WTC11 (cell line): ENCODE data around the gene EIF4E1B. TPM values are rescaled to one million over a fixed set of nuclear protein-coding genes. Genes with fewer than 3 reads are reported as not detected.

Source experiments
- ATAC-seq: fragments of 200-7000 bp; cut with Tn5 transposase; 2 replicates; pipeline ENCODE4 v1.10.0; 2021; ENCODE audit warnings: mild to moderate bottlenecking, moderate library complexity
- CTCF ChIA-PET: fragments of 300-600 bp; sonication (Branson Sonifier 250); formaldehyde crosslinking; loops from one replicate; lab custom pipeline; 2021; ENCODE audit warnings: antibody characterized with exemption; lab: Charles Lee
- POLR2A ChIA-PET: fragments of 350-600 bp; sonication (Branson Sonifier 250); formaldehyde crosslinking; loops from one replicate; lab custom pipeline; 2021; ENCODE audit warnings: antibody characterized with exemption; lab: Charles Lee
- DNase-seq: peaks from one replicate; pipeline ENCODE4 v3.0.0; 2021; ENCODE audit warnings: low spot score
- H3K27ac Mint-ChIP-seq: 2 replicates; pipeline ENCODE4 v1.8.0; 2021; ENCODE audit warnings: mixed read lengths
- H3K27me3 Mint-ChIP-seq: 2 replicates; pipeline ENCODE4 v1.8.0; 2021; ENCODE audit warnings: low read depth, mild to moderate bottlenecking, moderate library complexity, mixed read lengths
- H3K36me3 Mint-ChIP-seq: 2 replicates; pipeline ENCODE4 v1.8.0; 2021; ENCODE audit warnings: mixed read lengths
- H3K4me1 Mint-ChIP-seq: 2 replicates; pipeline ENCODE4 v1.8.0; 2022; ENCODE audit warnings: mixed read lengths
- H3K4me3 Mint-ChIP-seq: 2 replicates; pipeline ENCODE4 v1.8.0; 2021; ENCODE audit warnings: mild to moderate bottlenecking, moderate library complexity, mixed read lengths
- H3K9me3 Mint-ChIP-seq: 2 replicates; pipeline ENCODE4 v1.8.0; 2021; ENCODE audit warnings: mixed read lengths
- CBFB ChIP-seq: sonication (generic); formaldehyde crosslinking; IDR thresholded peaks from 2 replicates; pipeline ENCODE4 v1.8.1; 2022; ENCODE audit warnings: mild to moderate bottlenecking, low read depth, missing genetic modification reagents
- ETV6 ChIP-seq: sonication (generic); formaldehyde crosslinking; IDR thresholded peaks from 2 replicates; pipeline ENCODE4 v1.8.1; 2022; ENCODE audit warnings: mild to moderate bottlenecking, missing genetic modification reagents
- FOXP1 ChIP-seq: sonication (generic); formaldehyde crosslinking; IDR thresholded peaks from 2 replicates; pipeline ENCODE4 v1.8.0; 2022; ENCODE audit warnings: missing genetic modification reagents, mild to moderate bottlenecking, moderate library complexity, borderline replicate concordance
- GABPB1 ChIP-seq: sonication (generic); formaldehyde crosslinking; IDR thresholded peaks from 2 replicates; pipeline ENCODE4 v1.8.1; 2023; ENCODE audit warnings: mild to moderate bottlenecking, missing genetic modification reagents
- GTF2I ChIP-seq: fragments of 250-450 bp; sonication (Bioruptor Pico); conservative IDR thresholded peaks from 2 replicates; pipeline ENCODE4 v1.4.0; 2021; ENCODE audit warnings: mild to moderate bottlenecking
- JUN ChIP-seq: sonication (generic); formaldehyde crosslinking; IDR thresholded peaks from 2 replicates; pipeline ENCODE4 v1.8.0; 2023; ENCODE audit warnings: mild to moderate bottlenecking, missing genetic modification reagents
- MXD4 ChIP-seq: fragments of 250-450 bp; sonication (Bioruptor Pico); IDR thresholded peaks from 2 replicates; pipeline ENCODE4 v1.8.0; 2021; ENCODE audit warnings: mild to moderate bottlenecking, moderate library complexity, borderline replicate concordance
- MYBL2 ChIP-seq: sonication (generic); formaldehyde crosslinking; IDR thresholded peaks from 2 replicates; pipeline ENCODE4 v1.8.1; 2023; ENCODE audit warnings: mild to moderate bottlenecking, moderate library complexity, missing genetic modification reagents
- OVOL2 ChIP-seq: fragments of 250-450 bp; sonication (Bioruptor Pico); IDR thresholded peaks from 2 replicates; pipeline ENCODE4 v1.9.0; 2021; ENCODE audit warnings: mild to moderate bottlenecking, borderline replicate concordance
- PRRX2 ChIP-seq: fragments of 250-450 bp; sonication (Bioruptor Pico); IDR thresholded peaks from 2 replicates; pipeline ENCODE4 v1.8.0; 2021; ENCODE audit warnings: mild to moderate bottlenecking
- RELA ChIP-seq: sonication (generic); formaldehyde crosslinking; IDR thresholded peaks from 2 replicates; pipeline ENCODE4 v1.8.1; 2022; ENCODE audit warnings: missing genetic modification reagents, mild to moderate bottlenecking, borderline replicate concordance
- ZBTB21 ChIP-seq: sonication (generic); formaldehyde crosslinking; IDR thresholded peaks from 2 replicates; pipeline ENCODE4 v1.8.1; 2023; ENCODE audit warnings: mild to moderate bottlenecking, missing genetic modification reagents, borderline replicate concordance
- ZNF121 ChIP-seq: sonication (generic); formaldehyde crosslinking; IDR thresholded peaks from 2 replicates; pipeline ENCODE4 v1.8.0; 2023; ENCODE audit warnings: missing genetic modification reagents
- ZNF423 ChIP-seq: fragments of 250-450 bp; sonication (Bioruptor Pico); IDR thresholded peaks from 2 replicates; pipeline ENCODE4 v2.1.2; 2022; ENCODE audit warnings: mild to moderate bottlenecking, moderate library complexity
- ZNF671 ChIP-seq: fragments of 250-450 bp; sonication (Bioruptor Pico); IDR thresholded peaks from 2 replicates; pipeline ENCODE4 v1.8.0; 2021; ENCODE audit warnings: mild to moderate bottlenecking
- total RNA-seq: library from RNA; stranded (reverse); gene quantifications from 3 replicates; pipeline ENCODE4 v1.2.3, GENCODE V29; 2021
- TF ChIP-seq, protein P1 (sequence below): sonication (generic); formaldehyde crosslinking; IDR thresholded peaks from 2 replicates; pipeline ENCODE4 v1.8.0; 2022; ENCODE audit warnings: mild to moderate bottlenecking, missing genetic modification reagents
- TF ChIP-seq, protein P2 (sequence below): fragments of 250-450 bp; sonication (Bioruptor Pico); IDR thresholded peaks from 2 replicates; pipeline ENCODE4 v1.8.0; 2021; ENCODE audit warnings: mild to moderate bottlenecking
- TF ChIP-seq, protein P3 (sequence below): fragments of 250-450 bp; sonication (Bioruptor Pico); IDR thresholded peaks from 2 replicates; pipeline ENCODE4 v2.1.2; 2022; ENCODE audit warnings: mild to moderate bottlenecking, moderate library complexity
- TF ChIP-seq, protein P4 (sequence below): sonication (generic); formaldehyde crosslinking; IDR thresholded peaks from 2 replicates; pipeline ENCODE4 v1.8.1; 2023; ENCODE audit warnings: mild to moderate bottlenecking, missing genetic modification reagents
- TF ChIP-seq, protein P5 (sequence below): fragments of 200-600 bp; IDR thresholded peaks from 2 replicates; pipeline ENCODE4 v1.8.0; 2022; ENCODE audit warnings: antibody characterized with exemption
- TF ChIP-seq, protein P6 (sequence below): sonication (generic); formaldehyde crosslinking; IDR thresholded peaks from 2 replicates; pipeline ENCODE4 v1.8.0; 2023; ENCODE audit warnings: missing genetic modification reagents

EIF4E1B gene
- total RNA-seq, 1 experiment from 2014 or later = 0.74 TPM

DNA sequence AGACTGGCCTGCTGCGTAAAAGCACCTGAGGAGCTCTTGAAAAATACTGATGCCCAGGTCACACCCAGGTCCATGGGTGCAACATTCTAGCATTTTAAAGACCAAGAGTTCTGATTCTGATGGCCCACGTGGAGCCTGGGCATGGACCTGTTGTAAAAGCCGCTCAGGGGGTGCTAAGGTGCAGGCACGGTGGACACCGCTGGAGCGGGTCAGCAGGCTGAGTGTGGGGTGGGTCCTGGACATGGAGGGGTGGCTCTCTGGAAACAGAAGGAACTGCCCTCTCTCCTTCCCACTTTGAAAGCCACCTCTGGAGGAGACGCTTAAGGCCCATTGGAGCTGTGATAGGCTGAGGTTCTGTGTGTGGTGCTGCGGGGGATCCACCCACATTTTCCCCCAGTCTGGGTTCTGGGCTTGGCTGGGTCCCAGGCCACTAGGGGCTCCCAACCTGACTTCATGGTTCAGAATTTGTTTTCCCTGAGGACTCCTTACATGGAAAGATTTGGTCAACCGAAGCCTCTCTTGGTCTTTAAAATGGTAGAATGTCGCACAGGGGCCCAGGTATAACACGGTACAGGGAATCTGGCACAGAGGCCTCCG lies 37.1 kb upstream of the EIF4E1B start:
- H3K4me3 Mint-ChIP-seq = no peak overlapping the region
- peaks cover 2% of the 10 kb centered on the region for H3K9me3 Mint-ChIP-seq
- 0 out of 2 replicates have a peak, but pooled peaks cover 4% of the 10 kb centered on the region for H3K4me1 Mint-ChIP-seq
- ATAC-seq = no peak
- H3K27me3 Mint-ChIP-seq = peaks cover 38% of the 10 kb centered on the region
- no peak for DNase-seq
- no peak overlapping the region for H3K27ac Mint-ChIP-seq
- TF ChIP-seq GABPB1 (no peak), MYBL2 (no peak), ETV6 (CRISPR knock-in tag) (no peak), GTF2I (CRISPR knock-in tag) (no peak), OVOL2 (CRISPR knock-in tag) (no peak), RELA (CRISPR knock-in tag) (no peak), PRRX2 (CRISPR knock-in tag) (no peak), CBFB (CRISPR knock-in tag) (no peak)
- TF ChIP-seq, protein P1, sequence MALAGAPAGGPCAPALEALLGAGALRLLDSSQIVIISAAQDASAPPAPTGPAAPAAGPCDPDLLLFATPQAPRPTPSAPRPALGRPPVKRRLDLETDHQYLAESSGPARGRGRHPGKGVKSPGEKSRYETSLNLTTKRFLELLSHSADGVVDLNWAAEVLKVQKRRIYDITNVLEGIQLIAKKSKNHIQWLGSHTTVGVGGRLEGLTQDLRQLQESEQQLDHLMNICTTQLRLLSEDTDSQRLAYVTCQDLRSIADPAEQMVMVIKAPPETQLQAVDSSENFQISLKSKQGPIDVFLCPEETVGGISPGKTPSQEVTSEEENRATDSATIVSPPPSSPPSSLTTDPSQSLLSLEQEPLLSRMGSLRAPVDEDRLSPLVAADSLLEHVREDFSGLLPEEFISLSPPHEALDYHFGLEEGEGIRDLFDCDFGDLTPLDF (CRISPR knock-in tag) = no peak
- TF ChIP-seq, protein P2, sequence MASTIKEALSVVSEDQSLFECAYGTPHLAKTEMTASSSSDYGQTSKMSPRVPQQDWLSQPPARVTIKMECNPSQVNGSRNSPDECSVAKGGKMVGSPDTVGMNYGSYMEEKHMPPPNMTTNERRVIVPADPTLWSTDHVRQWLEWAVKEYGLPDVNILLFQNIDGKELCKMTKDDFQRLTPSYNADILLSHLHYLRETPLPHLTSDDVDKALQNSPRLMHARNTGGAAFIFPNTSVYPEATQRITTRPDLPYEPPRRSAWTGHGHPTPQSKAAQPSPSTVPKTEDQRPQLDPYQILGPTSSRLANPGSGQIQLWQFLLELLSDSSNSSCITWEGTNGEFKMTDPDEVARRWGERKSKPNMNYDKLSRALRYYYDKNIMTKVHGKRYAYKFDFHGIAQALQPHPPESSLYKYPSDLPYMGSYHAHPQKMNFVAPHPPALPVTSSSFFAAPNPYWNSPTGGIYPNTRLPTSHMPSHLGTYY = no peak
- TF ChIP-seq, protein P3, sequence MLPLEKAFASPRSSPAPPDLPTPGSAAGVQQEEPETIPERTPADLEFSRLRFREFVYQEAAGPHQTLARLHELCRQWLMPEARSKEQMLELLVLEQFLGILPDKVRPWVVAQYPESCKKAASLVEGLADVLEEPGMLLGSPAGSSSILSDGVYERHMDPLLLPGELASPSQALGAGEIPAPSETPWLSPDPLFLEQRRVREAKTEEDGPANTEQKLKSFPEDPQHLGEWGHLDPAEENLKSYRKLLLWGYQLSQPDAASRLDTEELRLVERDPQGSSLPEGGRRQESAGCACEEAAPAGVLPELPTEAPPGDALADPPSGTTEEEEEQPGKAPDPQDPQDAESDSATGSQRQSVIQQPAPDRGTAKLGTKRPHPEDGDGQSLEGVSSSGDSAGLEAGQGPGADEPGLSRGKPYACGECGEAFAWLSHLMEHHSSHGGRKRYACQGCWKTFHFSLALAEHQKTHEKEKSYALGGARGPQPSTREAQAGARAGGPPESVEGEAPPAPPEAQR (CRISPR knock-in tag) = no peak
- TF ChIP-seq, protein P4, sequence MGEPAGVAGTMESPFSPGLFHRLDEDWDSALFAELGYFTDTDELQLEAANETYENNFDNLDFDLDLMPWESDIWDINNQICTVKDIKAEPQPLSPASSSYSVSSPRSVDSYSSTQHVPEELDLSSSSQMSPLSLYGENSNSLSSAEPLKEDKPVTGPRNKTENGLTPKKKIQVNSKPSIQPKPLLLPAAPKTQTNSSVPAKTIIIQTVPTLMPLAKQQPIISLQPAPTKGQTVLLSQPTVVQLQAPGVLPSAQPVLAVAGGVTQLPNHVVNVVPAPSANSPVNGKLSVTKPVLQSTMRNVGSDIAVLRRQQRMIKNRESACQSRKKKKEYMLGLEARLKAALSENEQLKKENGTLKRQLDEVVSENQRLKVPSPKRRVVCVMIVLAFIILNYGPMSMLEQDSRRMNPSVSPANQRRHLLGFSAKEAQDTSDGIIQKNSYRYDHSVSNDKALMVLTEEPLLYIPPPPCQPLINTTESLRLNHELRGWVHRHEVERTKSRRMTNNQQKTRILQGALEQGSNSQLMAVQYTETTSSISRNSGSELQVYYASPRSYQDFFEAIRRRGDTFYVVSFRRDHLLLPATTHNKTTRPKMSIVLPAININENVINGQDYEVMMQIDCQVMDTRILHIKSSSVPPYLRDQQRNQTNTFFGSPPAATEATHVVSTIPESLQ (CRISPR knock-in tag) = no peak
- ChIA-PET POLR2A (no interaction called here), CTCF (interaction anchor here (0.6 to 1.1 kb wide), 2 partner anchors 50 to 67 kb away, joined by 3 to 5 read pairs; no protein-coding TSS in a partner anchor)
- no peaks in the 10 kb centered on the region for H3K36me3 Mint-ChIP-seq

DNA sequence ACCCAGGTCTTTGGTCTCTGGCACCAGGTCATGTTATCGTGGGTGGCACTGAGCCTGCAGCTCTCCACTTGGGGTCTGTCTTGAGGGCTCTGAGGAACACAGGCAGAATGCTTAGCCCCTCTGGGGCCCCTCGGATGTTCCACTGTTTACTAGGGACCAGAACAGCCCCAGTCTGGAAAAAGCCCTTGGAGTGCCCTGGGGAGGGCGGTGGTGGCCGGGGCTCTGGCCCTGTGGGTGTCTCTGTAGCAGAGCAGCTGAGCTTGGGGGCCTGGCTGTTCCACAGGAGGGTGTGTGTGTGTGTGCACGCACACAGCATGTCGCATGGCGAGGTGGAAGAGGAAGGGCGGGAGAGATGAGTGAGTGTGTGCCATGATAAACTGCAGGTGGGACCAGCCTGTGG lies 35.9 kb upstream of the EIF4E1B start:
- ATAC-seq (no peak), DNase-seq (no peak)
- TF ChIP-seq ZNF423 (CRISPR knock-in tag) (no peak), FOXP1 (CRISPR knock-in tag) (no peak), RELA (CRISPR knock-in tag) (no peak), ZNF121 (CRISPR knock-in tag) (no peak), MXD4 (no peak), GABPB1 (no peak), GTF2I (CRISPR knock-in tag) (no peak), ZBTB21 (CRISPR knock-in tag) (no peak), JUN (CRISPR knock-in tag) (no peak), ZNF671 (CRISPR knock-in tag) (no peak)
- TF ChIP-seq, protein P5, sequence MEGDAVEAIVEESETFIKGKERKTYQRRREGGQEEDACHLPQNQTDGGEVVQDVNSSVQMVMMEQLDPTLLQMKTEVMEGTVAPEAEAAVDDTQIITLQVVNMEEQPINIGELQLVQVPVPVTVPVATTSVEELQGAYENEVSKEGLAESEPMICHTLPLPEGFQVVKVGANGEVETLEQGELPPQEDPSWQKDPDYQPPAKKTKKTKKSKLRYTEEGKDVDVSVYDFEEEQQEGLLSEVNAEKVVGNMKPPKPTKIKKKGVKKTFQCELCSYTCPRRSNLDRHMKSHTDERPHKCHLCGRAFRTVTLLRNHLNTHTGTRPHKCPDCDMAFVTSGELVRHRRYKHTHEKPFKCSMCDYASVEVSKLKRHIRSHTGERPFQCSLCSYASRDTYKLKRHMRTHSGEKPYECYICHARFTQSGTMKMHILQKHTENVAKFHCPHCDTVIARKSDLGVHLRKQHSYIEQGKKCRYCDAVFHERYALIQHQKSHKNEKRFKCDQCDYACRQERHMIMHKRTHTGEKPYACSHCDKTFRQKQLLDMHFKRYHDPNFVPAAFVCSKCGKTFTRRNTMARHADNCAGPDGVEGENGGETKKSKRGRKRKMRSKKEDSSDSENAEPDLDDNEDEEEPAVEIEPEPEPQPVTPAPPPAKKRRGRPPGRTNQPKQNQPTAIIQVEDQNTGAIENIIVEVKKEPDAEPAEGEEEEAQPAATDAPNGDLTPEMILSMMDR = no peak
- TF ChIP-seq, protein P6, sequence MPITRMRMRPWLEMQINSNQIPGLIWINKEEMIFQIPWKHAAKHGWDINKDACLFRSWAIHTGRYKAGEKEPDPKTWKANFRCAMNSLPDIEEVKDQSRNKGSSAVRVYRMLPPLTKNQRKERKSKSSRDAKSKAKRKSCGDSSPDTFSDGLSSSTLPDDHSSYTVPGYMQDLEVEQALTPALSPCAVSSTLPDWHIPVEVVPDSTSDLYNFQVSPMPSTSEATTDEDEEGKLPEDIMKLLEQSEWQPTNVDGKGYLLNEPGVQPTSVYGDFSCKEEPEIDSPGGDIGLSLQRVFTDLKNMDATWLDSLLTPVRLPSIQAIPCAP (CRISPR knock-in tag) = no peak
- H3K4me3 Mint-ChIP-seq = no peak overlapping the region
- peaks cover 44% of the 10 kb centered on the region for H3K27me3 Mint-ChIP-seq
- POLR2A ChIA-PET = no interaction called here
- CTCF ChIA-PET = interaction anchor here (1.5 kb wide), 1 partner anchor 64 kb away, joined by 3 read pairs; no protein-coding TSS in a partner anchor
- no peak overlapping the region for H3K27ac Mint-ChIP-seq
- no peaks in the 10 kb centered on the region for H3K9me3 Mint-ChIP-seq
- H3K4me1 Mint-ChIP-seq = 0 out of 2 replicates have a peak, but pooled peaks cover 4% of the 10 kb centered on the region
- peaks cover 6% of the 10 kb centered on the region for H3K36me3 Mint-ChIP-seq
